GM18907 (cell line): ENCODE results near the gene EXD2.
A peak's percentile ranks its signal among the peaks of the same experiment; 100 is the strongest.
"Not testable (repeated sequence)": the region's sequence is repeated elsewhere in the genome, so short reads cannot be mapped to it uniquely, and the experiment has no call there.

Experiments
- ATAC-seq: cut with Tn5 transposase; IDR thresholded peaks from one replicate; pipeline ENCODE4 v1.9.1; 2021; ENCODE audit warnings: mild to moderate bottlenecking, moderate library complexity; ENCODE audit not compliant: unreplicated experiment

Gene EXD2, protein sequence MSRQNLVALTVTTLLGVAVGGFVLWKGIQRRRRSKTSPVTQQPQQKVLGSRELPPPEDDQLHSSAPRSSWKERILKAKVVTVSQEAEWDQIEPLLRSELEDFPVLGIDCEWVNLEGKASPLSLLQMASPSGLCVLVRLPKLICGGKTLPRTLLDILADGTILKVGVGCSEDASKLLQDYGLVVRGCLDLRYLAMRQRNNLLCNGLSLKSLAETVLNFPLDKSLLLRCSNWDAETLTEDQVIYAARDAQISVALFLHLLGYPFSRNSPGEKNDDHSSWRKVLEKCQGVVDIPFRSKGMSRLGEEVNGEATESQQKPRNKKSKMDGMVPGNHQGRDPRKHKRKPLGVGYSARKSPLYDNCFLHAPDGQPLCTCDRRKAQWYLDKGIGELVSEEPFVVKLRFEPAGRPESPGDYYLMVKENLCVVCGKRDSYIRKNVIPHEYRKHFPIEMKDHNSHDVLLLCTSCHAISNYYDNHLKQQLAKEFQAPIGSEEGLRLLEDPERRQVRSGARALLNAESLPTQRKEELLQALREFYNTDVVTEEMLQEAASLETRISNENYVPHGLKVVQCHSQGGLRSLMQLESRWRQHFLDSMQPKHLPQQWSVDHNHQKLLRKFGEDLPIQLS

DNA sequence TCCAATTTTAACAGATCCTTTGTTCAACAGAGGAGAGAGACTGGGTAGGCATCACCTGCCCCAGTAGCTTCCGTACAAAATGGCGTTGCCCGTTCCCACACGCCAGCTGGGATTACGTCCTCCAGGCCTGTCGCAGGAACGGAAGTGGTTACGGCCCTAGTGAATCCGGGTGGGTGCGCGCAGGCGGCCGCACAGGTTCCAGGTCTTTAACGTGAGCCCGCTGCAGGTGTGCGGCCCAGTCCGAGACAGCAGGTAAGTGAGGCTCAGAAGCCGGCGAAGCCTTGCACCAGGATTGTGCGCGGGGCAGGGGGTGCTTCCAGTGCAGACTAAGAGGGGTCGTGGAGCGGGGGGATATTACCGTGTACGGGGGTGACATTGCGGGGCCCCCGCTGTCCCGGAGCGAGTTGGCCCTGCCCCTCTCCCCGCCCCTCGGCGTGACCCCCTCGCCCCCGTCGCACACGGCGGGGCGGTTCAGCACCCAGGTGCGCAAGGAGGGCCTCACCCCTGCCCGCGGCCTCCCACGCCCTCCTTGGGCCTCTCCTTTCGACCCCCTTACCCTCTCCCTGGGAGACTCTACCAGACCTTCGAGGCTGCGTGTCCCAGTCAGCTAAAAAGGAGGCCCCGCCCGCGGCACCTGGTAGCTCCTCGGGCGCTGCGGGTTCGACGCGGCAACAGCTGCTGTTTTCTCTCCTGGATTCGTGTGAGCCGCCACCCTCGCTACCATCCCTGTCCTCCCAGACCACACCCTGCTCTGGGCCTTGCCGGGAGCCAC lies at the start of gene EXD2:
Gene EXD2 (plus strand): TSS at position 159 of the 772 bp plus-strand sequence. CDS start 17,973 bp downstream, outside the sequence.
- peak; percentile 89 for ATAC-seq

DNA sequence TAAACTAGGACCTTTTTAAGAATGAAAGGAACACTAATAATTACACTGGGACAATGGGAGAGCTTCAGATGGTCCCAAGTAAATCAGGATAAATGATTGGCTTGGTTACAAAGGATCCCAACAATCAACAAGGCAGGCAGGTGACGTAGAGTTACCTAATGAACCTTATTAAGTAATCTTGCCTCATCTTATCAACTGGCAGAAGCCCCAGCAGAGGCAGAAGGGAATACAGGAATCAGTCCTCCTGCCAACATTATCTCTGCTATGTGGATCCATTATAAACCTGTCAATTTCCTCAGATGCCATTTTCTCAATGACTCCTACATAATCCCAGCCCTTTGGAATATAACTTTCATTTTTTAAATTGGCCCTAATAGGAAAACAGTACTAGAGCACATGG lies 49.7 kb upstream of the EXD2 start:
- no peak for ATAC-seq

DNA sequence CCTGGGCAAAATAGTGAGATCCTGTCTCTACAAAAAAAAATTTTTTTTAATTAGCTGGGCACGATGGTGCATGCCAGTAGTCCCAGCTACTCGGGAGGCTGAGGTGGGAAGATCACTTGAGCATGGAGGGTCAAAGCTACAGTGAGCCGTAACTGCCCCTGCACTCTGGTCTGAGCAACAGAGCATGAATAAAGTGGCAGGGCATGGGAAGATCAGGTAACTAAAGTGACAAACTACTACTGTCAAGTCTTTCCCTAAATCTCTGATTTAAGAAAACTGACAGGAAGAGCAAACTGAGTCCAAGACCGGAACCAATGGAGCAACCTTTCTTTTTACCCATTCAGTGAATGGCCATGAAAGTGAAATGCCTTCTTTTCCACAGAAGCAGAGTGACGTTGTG lies 49.2 kb upstream of the EXD2 start:
- no peak for ATAC-seq

DNA sequence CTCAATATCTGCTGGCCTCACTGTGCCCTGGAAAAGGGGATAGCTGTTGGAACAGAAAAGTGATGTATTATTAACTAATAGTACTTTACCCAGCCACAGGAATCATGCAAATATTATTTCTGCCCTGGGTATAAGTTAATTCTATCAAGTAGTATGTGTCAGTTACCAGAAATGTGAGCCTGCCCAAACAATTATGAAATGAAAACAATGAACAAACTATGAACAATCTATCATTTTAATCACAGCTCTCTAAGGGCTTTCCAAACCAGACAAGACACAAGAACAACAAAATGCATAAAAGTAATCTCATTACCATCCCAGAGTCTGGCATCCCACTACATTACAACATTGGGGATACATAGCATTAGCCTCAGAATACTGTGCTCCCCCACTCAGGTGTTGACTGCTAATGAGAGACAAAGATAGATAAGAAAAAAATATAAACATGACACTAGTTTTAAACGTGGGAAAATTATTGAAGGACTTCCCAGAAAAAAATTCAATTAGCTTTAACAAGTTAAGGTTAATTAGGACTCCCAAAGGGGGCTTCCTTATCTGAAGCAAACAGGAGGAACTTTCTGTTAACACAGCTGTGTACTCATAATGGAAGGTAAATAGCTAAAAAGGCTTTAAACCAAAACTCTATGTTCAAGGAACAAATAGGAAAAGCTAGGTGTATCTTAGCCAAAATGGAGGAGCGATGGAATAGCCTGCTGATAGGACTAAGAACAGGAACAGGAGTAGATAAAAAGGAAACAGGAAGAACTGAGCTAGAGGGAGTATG lies 41.6 kb upstream of the EXD2 start:
- no peak for ATAC-seq

DNA sequence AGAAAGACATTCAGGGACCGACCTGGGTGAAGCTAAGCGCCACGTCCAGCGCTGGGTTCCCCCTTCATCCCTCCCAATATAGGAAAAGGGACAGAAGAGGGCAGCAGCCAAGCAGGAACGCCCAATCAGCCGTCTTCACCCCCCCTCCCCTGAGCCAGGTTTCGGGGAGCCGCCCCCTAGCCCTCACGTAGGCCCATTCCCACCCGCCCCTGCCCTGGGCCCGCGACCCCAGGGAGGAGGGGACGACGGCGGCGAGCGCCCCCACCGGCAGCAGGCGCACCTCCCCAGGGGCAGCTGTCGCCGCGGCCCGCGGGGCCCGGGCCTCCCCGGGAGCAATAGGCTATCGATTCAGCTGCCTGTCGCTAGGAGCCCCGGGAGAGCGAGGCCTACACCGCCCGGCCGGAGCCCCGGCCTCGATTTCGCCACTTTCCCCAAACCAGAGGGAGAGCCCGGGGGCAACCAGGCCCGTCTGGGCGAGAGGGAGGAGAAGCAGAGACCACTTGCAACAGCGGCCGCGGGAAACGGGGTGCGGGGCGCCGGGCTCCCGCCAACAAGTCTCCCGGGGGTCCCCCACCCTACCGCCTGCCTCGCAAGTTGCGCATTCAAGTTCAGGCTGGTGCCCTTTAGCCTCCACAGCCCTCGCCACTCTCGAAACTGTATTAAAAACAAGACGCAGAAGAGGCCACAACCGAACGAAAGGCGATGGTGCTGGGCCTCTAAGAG lies 39.7 kb upstream of the EXD2 start:
- peak; percentile 50 for ATAC-seq

DNA sequence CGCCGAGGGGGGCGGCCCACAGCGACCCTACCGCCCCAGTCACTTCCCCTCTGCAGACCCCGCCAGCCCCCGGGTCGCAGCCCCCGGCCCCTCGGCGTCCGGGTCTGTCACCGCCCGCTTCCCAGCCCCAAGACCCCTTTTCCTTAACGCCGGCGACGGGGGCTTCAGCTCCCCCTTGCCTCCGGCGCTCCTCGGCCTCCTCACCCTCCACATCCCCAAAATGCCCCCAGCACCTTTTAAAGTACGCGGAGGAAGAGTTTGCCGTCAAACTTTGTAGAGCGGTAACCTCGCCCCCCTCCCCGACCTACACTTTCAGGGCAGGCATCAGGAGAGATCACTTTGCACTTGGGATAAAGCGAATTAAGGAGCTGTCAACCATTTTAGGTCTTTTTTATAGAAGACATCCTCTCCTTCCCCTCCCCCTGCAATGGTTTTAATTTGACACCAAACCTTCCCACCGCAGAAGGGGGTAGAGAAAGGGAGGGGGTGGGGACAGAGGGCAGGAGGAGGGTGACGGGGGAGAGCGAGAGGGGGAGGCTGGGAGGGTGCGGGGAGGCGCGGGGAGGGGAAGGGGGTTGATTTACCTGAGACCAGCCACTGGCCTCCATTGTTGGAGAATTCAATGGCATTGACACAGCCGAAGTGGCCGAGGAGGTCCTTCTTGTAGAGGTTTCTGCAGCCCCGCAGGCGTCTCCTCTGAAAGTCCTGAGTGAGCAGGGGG lies 39.0 kb upstream of the EXD2 start:
- ATAC-seq = no peak

DNA sequence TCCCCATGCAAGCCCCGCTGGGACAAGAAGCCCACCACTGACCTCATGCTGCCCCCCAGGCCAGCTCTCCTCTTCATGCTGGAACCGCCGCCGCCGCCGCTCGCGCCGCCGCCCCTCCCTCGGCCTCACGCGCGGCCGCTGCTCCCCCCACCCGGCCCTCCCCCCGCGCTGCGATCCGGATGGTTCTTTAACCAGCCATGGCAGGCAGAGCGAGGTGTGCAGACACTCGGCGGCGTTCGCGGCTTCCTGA lies 38.5 kb upstream of the EXD2 start, which contains the start of gene DCAF5:
Gene DCAF5 (minus strand): TSS at position 218 of the 250 bp plus-strand sequence. CDS start 141 bp downstream, at position 77.
- no peak for ATAC-seq

DNA sequence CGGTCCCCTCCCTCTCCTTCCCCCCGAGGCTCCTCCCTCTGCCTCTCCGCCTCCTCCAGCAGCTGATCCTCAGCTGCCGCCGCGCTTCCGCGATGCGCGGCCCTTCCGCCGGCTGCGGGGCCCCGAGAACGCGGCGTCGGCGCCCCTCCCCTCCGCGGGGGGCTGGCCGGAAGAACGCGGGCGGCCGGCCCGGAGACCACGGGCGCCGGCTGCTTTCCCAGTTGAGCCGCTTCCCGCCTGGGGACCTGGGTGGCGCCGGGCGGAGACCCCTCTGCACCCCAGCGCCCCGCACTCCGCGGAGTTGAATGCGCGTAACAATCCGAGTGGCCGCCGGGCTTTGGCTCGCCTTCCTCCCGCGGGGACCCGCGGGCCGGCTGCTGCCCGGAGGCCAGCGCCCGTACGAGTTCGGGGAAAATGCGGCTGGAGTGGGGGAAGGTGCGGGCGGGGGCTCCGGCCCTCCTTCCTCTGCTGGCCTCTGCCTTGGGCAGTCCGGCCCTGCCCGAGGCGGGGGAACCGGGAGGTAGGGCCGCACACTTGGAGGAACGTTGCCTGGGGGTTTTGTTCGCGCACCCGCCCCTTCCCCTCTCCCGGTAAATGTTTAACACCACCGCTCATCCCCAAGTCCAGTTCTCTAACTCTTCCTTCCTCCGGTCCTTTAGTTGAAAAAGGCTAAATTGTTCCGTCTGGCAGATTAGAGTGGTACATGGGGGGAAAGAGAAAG lies 38.0 kb upstream of the EXD2 start:
- ATAC-seq = peak; percentile 87

DNA sequence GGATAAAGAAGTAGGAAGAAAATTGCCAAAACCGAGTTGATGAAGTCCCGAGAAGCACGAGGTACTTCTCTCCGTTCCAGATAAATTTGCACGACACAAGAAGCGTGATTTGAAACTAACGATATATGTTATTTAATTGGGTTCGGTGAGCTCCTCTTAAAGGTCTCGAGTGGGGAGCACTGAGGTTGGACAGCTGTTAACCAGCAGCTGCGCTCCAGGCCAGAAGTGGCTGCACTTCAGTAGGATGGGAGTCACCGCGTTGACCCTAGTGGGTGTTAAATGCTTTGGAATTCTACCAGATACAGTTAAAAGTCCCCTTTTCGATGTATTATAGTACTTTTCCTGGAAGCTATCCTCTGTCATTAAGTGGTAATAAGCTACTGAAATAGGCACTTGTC lies 37.4 kb upstream of the EXD2 start:
- no peak for ATAC-seq

DNA sequence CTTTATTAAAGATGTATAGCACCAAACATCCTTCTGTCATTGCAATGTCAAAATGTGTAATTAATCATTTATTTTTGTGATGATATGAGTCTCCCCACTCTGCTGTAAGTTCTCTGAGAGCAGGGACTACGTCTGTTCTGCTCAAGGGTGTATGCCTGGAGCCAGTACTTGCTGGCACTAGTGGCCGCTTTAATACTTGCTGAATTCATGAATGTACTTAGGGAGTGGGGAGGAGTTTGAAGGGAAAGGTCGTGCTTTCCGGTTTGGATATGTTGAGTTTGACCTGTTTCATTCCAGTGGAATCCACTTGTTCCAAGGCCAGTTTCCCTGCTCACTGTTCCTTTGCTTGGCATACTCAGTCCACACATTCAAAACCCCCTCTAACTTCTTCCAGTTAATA lies 36.5 kb upstream of the EXD2 start:
- no peak for ATAC-seq

DNA sequence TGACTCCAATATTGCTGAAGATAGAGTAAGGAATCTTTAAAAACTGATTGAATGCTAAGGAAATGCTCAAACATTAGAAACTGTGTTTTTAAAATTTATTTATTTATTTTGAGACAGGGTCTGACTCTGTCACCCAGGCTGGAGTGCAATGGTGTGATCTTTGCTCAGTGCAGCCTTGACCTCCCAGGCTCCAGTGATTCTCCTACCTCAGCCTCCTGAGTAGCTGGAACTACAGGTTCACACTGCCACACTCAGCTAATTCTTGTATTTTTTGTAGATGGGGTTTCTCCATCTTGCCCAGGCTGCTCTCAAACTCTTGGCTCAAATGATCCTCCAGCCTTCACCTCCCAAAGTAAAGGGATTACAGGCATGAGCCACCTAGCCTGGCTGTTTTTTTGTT lies 35.1 kb upstream of the EXD2 start:
- no peak for ATAC-seq

DNA sequence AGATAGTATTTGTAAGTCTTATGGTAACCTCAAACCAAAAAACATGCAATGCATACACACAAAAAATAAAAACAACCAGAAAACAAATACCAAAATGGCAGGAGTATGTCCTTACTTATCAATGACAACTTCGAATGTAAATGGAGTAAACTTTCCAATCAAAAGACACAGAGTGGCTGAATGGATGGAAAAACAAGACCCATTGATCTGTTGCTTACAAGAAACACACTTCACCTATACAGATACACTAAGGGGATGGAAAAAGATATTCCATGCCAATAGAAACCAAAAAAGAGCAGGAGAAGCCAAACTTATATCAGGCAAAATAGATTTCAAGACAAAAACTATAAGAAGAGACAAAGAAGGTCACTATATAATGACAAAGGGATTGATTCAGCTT lies 29.7 kb upstream of the EXD2 start:
- ATAC-seq = no peak

DNA sequence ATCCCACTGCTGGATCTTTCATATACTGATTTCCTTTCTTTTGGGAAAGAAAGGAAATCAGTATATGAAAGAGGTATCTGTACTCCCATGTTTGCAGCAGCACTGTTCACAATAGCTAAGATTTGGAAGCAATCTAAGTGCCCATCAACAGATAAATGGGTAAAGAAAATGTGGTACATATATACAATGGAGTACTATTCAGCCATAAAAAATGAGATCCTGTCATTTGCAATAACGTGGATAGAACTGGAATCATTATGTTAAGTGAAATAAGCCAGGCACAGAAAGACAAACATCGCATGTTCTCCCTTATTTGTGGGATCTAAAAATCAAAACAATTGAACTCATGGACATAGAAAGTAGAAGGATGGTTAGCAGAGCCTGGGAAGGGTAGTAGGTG lies 25.5 kb upstream of the EXD2 start:
- not testable (repeated sequence) for ATAC-seq

DNA sequence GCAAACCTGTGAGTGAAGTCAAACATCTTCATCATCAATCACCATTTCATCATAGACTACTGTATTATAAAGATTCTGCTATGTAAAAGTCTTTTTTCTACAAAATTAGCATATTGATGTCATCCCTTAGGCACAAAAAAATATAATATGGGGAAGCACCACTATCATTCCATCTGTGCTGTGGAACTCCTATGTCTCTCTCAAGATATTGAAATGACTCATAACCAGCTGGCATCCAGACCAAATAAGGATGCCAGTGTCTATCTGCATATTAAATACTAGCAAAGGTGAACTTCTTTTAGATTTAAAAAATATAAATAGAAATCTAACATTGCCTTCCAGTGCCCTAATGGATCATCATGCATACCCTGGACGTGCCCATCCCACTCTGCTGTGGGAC lies 20.5 kb upstream of the EXD2 start:
- no peak for ATAC-seq

DNA sequence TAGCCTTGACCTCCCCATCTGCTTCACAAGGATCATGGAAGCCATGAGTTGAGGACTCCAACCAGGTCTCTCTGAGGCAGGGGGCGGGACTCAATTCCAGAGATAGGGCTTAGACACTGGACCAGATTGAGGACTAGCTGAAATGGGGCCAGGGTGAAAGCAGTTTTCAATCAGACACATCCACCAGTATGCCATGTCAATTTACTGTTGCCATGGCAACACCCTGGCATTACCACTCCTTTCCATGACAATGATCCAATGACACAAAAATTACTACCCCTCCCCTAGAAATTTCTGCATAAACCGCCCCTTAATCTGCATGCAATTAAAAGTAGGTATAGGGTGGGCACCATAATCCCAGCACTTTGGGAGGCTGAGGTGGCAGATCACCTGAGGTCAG lies 19.7 kb upstream of the EXD2 start:
- ATAC-seq = no peak

DNA sequence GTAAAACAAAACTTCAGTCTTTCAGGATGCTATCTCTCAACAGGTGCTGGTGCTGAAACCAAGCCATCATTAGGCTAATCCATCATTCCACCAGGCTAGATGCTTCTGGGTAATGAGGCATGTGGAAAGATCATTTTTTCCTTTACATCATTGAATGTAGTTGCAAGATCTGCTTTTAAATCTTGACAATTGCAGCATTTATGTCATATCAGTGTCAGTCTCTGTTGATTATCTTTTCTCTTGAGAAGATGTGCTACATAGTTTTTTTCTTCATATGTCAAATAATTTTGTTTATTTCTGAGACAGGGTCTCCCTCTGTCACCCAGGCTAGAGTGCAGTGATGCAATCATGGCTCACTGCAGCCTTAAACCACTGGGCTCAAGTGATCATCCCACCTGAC lies 16.2 kb upstream of the EXD2 start:
- no peak for ATAC-seq

DNA sequence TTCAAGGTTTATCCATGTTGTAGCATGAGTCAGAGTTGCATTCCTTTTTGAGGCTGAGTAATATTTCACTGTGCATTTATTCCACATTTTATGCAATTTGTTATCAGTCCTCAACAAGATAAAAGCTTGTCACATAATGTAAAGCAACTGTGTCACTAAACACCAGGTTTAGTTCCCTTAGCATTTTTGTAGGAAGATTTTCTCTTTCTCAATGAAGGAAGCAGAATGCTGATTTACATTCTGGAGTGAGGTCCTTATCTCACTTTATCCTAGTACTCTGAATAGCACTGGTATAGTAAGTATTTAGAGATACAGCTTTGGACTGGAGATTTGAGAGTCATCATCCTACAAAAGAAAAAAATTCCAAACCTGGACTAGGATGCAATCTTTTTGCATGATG lies 9.8 kb upstream of the EXD2 start:
- no peak for ATAC-seq

DNA sequence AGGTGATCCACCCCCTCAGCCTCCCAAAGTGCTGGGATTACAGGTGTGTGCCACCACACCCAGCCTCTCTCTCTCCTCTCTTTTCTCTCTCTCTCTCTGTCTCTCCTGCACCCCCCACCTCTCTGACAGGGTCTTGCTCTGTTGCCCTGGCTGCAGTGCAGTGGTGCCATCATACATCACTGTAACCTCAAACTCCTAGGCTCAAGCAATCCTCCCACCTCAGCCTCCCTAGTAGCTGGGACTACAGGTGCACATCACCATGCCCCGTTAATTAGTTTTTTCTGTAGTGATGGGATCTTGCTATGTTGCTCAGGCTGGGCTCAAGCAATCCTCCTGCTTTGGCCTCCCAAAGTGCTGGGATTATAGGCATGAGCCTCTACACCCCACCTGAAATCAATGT lies 8.7 kb upstream of the EXD2 start:
- not testable (repeated sequence) for ATAC-seq

DNA sequence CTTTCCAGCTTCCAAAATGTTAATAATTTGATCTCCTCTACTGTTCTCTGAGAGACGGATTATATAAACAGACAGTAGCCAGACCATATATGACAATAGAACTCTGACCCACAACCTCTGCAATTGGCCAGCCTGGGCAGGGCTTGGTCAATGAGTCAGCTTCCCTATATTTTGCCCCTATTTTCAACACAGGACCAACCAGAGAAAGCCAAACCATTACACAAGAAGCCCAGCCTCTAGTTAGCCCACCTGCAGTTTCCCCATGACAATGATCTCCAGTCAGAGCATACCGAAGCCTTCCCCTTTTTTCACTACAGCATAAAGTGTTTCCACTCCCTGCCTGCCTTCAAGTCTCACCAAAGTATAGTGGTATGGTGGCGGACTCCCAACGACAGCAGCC lies 7.6 kb upstream of the EXD2 start:
- no peak for ATAC-seq
